Astrocyte (in vitro differentiated cells and primary cell): Measurements from ENCODE around the gene SEMA7A.

Experiments
- EZH2 ChIP-seq: IDR thresholded peaks from 2 replicates; pipeline ENCODE4 v1.6.1; 2012; ENCODE audit warnings: mild to moderate bottlenecking, low read length, inconsistent platforms; ENCODE audit not compliant: insufficient read depth
- TF ChIP-seq, protein P1 (sequence below): IDR thresholded peaks from 2 replicates; pipeline ENCODE4 v1.5.1; 2011; ENCODE audit warnings: low read depth, mild to moderate bottlenecking, inconsistent platforms, low read length, moderate library complexity; ENCODE audit not compliant: insufficient read depth

DNA sequence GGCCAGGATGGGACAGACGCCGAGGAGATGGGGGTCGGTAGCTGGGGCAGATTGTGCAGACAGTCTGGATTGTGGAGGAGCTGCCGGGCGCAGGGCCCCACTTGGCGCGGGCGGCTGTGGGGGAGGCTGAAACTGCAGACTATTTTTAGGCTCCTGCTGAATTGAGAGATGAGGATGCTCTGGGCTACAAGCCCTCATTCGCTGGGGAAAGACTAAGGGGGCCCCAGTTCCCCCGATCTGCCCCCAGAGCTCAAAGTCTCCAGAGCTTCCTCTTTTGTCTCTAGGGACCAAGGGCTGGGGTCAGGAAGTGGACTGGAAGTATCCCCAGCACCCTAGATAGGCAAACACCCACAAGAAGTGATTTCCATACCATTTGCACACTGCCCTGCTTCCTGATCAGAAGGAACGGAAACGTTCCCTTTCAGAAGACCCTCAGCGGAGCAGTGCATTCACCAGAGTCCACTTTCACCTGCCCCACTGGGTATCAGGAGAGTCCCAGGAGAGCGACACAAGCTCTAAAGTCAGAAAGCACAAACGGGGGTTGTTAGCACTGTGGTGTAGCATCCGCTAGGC is 29.7 kb downstream of the SEMA7A start:
- TF ChIP-seq, protein P1, sequence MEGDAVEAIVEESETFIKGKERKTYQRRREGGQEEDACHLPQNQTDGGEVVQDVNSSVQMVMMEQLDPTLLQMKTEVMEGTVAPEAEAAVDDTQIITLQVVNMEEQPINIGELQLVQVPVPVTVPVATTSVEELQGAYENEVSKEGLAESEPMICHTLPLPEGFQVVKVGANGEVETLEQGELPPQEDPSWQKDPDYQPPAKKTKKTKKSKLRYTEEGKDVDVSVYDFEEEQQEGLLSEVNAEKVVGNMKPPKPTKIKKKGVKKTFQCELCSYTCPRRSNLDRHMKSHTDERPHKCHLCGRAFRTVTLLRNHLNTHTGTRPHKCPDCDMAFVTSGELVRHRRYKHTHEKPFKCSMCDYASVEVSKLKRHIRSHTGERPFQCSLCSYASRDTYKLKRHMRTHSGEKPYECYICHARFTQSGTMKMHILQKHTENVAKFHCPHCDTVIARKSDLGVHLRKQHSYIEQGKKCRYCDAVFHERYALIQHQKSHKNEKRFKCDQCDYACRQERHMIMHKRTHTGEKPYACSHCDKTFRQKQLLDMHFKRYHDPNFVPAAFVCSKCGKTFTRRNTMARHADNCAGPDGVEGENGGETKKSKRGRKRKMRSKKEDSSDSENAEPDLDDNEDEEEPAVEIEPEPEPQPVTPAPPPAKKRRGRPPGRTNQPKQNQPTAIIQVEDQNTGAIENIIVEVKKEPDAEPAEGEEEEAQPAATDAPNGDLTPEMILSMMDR: no peak
- TF ChIP-seq EZH2: no peak
